Iris pigment epithelial cell (primary cell): ENCODE results near the gene PROC.

Source experiments
- DNase-seq: peaks from one replicate; pipeline ENCODE4 v3.0.0-alpha.2; 2011; ENCODE audit warnings: low read depth

Gene PROC

GRCh38 chr2:127456960-127457359 is 38.7 kb downstream of the PROC start:
- no peak for DNase-seq

- no peak for DNase-seq
Measured at GRCh38 chr2:127462461-127462860, 44.2 kb downstream of the PROC start.

GRCh38 chr2:127463155-127463991 is 45.1 kb downstream of the PROC start:
- DNase-seq: no peak

GRCh38 chr2:127464470-127465257 is 46.4 kb downstream of the PROC start:
- DNase-seq: no peak

GRCh38 chr2:127465258-127465657 is 47.0 kb downstream of the PROC start:
- no peak for DNase-seq

GRCh38 chr2:127469051-127469450 is 50.8 kb downstream of the PROC start:
- no peak for DNase-seq

GRCh38 chr2:127469974-127470373 is 51.7 kb downstream of the PROC start:
- no peak for DNase-seq

- DNase-seq: no peak
Measured at GRCh38 chr2:127471286-127471988, 53.2 kb downstream of the PROC start.

- no peak for DNase-seq
Measured at GRCh38 chr2:127472268-127472667, 54.0 kb downstream of the PROC start.

- DNase-seq: no peak
Measured at GRCh38 chr2:127475788-127476187, 57.6 kb downstream of the PROC start.
